KMS-11 (cell line): ENCODE measurements around the gene SP140.

ENCODE experiments used
- H2AFZ ChIP-seq: fragments of 200-600 bp; sonication (generic); 2 replicates; pipeline ENCODE4 v1.6.1; 2016; ENCODE audit warnings: antibody characterized with exemption, mixed run types, low read depth
- H3K27ac ChIP-seq: fragments of 200-600 bp; sonication (generic); 2 replicates; pipeline ENCODE4 v1.6.1; 2016; ENCODE audit warnings: mild to moderate bottlenecking, mixed run types
- H3K27me3 ChIP-seq: fragments of 200-600 bp; sonication (generic); 2 replicates; pipeline ENCODE4 v1.6.1; 2017; ENCODE audit warnings: mild to moderate bottlenecking, low read depth, mixed run types, moderate library complexity; ENCODE audit not compliant: insufficient read depth
- H3K36me3 ChIP-seq: fragments of 200-600 bp; sonication (generic); 2 replicates; pipeline ENCODE4 v1.6.1; 2017; ENCODE audit warnings: mild to moderate bottlenecking, mixed run types; ENCODE audit not compliant: insufficient read depth
- H3K4me1 ChIP-seq: fragments of 200-600 bp; sonication (generic); 2 replicates; pipeline ENCODE4 v1.6.1; 2016; ENCODE audit warnings: mild to moderate bottlenecking, low read depth, mixed run types; ENCODE audit not compliant: poor library complexity, severe bottlenecking
- H3K4me2 ChIP-seq: fragments of 200-600 bp; sonication (generic); 2 replicates; pipeline ENCODE4 v1.7.0; 2016; ENCODE audit warnings: mild to moderate bottlenecking, mixed run types
- H3K4me3 ChIP-seq: fragments of 200-600 bp; sonication (generic); IDR thresholded peaks from 2 replicates; pipeline ENCODE4 v1.6.1; 2017; ENCODE audit warnings: low read depth, low read length, mixed read lengths; ENCODE audit not compliant: insufficient read depth
- H3K79me2 ChIP-seq: fragments of 200-600 bp; sonication (generic); 2 replicates; pipeline ENCODE4 v1.6.1; 2016; ENCODE audit warnings: low read depth, mixed run types; ENCODE audit not compliant: insufficient read depth
- H3K9ac ChIP-seq: fragments of 200-600 bp; sonication (generic); 2 replicates; pipeline ENCODE4 v1.6.1; 2016; ENCODE audit warnings: mild to moderate bottlenecking, mixed run types
- H4K20me1 ChIP-seq: fragments of 200-600 bp; sonication (generic); 2 replicates; pipeline ENCODE4 v1.6.1; 2016; ENCODE audit warnings: mild to moderate bottlenecking, mixed run types; ENCODE audit not compliant: insufficient read depth
- TF ChIP-seq, protein P1 (sequence below): fragments of 200-600 bp; sonication (generic); conservative IDR thresholded peaks from 2 replicates; pipeline ENCODE4 v1.6.1; 2017; ENCODE audit warnings: low read depth, mild to moderate bottlenecking, antibody characterized with exemption, low read length, moderate library complexity, mixed read lengths

SP140 gene

GRCh38 chr2:230326453-230327417, 101.2 kb downstream of the SP140 start, which contains the start of gene SP140L:
SP140L (plus strand) TSS chr2:230327193; CDS start chr2:230327270, 77 bp downstream.
- H3K9ac ChIP-seq, result peak within 1 kb of the TSS; percentile 47; the same call in 1 of the 2 replicates
- H3K27ac ChIP-seq, result peak within 1 kb of the TSS; percentile 46; the same call in 1 of the 2 replicates
- H3K4me3 ChIP-seq, result no peak within 1 kb of the TSS
- no peaks in the 10 kb centered on the region for H3K27me3 ChIP-seq
- H3K36me3 ChIP-seq, result no peaks in the 10 kb centered on the region
- peak within 1 kb of the TSS; percentile 78; the same call in 1 of the 2 replicates for H2AFZ ChIP-seq
- TF ChIP-seq, protein P1, sequence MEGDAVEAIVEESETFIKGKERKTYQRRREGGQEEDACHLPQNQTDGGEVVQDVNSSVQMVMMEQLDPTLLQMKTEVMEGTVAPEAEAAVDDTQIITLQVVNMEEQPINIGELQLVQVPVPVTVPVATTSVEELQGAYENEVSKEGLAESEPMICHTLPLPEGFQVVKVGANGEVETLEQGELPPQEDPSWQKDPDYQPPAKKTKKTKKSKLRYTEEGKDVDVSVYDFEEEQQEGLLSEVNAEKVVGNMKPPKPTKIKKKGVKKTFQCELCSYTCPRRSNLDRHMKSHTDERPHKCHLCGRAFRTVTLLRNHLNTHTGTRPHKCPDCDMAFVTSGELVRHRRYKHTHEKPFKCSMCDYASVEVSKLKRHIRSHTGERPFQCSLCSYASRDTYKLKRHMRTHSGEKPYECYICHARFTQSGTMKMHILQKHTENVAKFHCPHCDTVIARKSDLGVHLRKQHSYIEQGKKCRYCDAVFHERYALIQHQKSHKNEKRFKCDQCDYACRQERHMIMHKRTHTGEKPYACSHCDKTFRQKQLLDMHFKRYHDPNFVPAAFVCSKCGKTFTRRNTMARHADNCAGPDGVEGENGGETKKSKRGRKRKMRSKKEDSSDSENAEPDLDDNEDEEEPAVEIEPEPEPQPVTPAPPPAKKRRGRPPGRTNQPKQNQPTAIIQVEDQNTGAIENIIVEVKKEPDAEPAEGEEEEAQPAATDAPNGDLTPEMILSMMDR, result no peak
- H3K79me2 ChIP-seq, result 0 out of 2 replicates have a peak, but pooled peaks cover 7% of the 10 kb centered on the region
- H3K4me1 ChIP-seq, result peaks cover 22% of the 10 kb centered on the region
- H3K4me2 ChIP-seq, result peak within 1 kb of the TSS; percentile 86
- no peaks in the 10 kb centered on the region for H4K20me1 ChIP-seq

- H2AFZ ChIP-seq, result peak overlapping the region; percentile 78; the same call in 1 of the 2 replicates
- H3K27ac ChIP-seq, result peak overlapping the region; percentile 46; the same call in 1 of the 2 replicates
- H3K27me3 ChIP-seq, result no peaks in the 10 kb centered on the region
- no peak overlapping the region for H3K4me3 ChIP-seq
- H3K79me2 ChIP-seq, result 0 out of 2 replicates have a peak, but pooled peaks cover 7% of the 10 kb centered on the region
- peak overlapping the region; percentile 86 for H3K4me2 ChIP-seq
- H3K4me1 ChIP-seq, result peaks cover 22% of the 10 kb centered on the region
- H3K9ac ChIP-seq, result peak overlapping the region; percentile 47; the same call in 1 of the 2 replicates
- H3K36me3 ChIP-seq, result no peaks in the 10 kb centered on the region
- H4K20me1 ChIP-seq, result no peaks in the 10 kb centered on the region
- TF ChIP-seq, protein P1, result no peak
Measured at GRCh38 chr2:230327418-230328154, 102.0 kb downstream of the SP140 start.

- Histone ChIP-seq H3K9ac (no peak overlapping the region), H3K27ac (no peak overlapping the region), H3K4me1 (peaks cover 22% of the 10 kb centered on the region), H3K36me3 (no peaks in the 10 kb centered on the region), H4K20me1 (no peaks in the 10 kb centered on the region), H3K27me3 (no peaks in the 10 kb centered on the region), H3K79me2 (0 out of 2 replicates have a peak, but pooled peaks cover 7% of the 10 kb centered on the region), H3K4me3 (no peak overlapping the region), H2AFZ (no peak overlapping the region), H3K4me2 (peak overlapping the region; percentile 86)
- TF ChIP-seq, protein P1, result no peak
Measured at GRCh38 chr2:230328155-230328458, 102.6 kb downstream of the SP140 start.

DNA sequence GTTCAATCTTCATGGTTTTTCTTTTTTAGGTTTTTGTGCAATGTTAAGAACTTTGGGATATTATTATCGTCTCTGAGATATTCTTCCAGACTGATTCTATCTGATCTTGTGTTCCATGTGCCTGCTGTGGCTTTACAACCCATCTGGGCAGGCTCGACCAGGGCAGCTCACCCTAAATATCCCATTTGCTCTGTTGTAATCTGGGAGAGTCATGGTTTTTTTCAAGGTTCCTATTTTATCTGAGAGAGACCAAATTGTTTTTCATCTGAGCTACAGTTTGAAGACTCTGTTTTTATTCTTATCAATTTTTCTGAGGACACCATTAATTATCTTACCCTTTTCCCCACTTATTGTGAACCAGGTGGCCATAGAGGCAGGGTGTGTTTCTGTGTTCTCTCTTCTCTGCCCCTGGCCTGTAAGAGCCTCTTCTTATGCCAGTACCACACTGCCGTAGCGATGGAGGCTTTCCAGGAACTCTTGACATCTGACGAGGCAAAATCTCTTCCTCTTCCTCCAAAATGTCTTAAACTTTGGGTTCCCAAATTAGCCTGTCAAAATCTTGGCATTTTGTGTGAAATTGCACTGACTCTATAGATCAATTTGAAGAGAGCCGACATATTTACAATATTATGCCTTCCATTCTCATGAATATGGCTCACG, 104.5 kb downstream of the SP140 start:
- TF ChIP-seq, protein P1, result no peak
- Histone ChIP-seq H3K4me3 (no peak overlapping the region), H3K27ac (no peak overlapping the region), H2AFZ (no peak overlapping the region), H3K9ac (no peak overlapping the region), H4K20me1 (no peaks in the 10 kb centered on the region), H3K27me3 (no peaks in the 10 kb centered on the region), H3K79me2 (0 out of 2 replicates have a peak, but pooled peaks cover 7% of the 10 kb centered on the region), H3K4me1 (peaks cover 22% of the 10 kb centered on the region), H3K36me3 (no peaks in the 10 kb centered on the region), H3K4me2 (no peak overlapping the region)
